GM19467 (cell line): ENCODE data around the gene KCNIP1.

Experiments
- ATAC-seq: cut with Tn5 transposase; IDR thresholded peaks from one replicate; pipeline ENCODE4 v1.9.1; 2021; ENCODE audit warnings: mild to moderate bottlenecking, moderate library complexity; ENCODE audit not compliant: unreplicated experiment

Gene KCNIP1

DNA sequence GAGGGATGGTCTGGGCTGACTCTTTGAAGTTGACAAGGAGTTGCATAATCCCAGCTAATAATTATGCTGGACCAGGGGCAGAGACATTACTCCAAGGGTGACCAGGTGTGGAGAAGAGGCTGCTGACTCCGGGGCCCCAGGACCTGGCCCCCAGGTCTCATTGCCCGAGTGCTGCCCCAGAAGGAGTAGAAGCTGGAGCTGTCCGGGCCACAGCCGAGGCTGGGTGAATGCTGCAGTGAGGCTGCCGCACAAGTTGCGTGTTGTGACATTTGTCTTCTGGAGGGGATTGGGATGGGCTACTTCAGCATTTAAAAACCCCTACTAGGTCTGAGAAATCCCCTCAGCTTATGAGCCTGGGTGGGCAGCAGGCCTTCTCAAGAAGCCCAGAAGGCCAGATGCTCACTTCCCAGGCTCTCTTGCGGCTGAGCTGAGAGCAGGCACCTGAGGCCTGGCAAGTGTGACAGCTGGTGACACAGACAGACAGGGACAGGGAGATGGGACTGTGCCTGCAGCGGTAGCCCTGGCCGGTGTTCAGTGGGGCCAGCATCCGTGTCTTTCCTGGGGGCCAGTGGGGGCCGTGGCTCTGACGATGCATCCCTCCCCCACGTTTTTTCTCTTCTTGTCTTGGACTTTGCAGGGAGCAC, 122.8 kb downstream of the KCNIP1 start:
- ATAC-seq = no peak

DNA sequence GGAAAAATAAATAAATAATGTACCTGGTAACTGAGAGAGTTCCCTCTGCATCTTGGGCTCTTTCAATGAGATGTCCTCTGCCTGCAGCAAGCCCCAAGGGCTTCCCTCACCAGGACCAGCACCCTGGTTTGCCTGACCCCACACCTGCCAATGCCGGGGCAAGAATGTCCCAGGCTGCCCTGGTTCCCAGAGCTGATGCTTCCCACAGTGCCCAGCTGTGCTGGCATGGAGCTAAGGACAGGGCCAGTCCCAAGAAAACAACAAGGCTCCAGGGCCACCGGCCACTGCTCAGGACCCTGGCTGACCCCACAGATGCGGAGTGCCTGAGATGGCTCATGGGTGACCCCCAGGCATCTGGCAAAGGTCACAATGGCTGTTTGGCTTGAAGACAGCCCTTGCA, 123.5 kb downstream of the KCNIP1 start:
- no peak for ATAC-seq

DNA sequence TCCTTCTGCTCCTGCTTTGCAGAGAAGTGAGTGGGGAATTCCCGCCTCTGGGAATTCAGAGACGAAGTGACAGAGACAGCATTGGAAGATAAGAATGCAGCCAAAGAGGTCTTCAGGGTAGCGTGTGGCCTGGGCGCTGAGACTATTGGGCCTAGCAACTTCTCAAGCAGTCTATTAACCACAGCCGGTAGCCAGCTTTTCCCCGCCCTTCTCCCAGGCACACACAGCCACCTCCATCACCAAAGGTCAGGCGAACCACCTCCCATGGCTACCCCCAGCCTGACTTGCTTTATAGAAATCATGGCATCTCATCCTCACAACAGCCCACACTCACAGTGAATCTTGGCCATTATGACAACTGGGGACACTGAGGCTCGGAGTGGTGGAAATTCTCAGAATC, 124.2 kb downstream of the KCNIP1 start:
- no peak for ATAC-seq

DNA sequence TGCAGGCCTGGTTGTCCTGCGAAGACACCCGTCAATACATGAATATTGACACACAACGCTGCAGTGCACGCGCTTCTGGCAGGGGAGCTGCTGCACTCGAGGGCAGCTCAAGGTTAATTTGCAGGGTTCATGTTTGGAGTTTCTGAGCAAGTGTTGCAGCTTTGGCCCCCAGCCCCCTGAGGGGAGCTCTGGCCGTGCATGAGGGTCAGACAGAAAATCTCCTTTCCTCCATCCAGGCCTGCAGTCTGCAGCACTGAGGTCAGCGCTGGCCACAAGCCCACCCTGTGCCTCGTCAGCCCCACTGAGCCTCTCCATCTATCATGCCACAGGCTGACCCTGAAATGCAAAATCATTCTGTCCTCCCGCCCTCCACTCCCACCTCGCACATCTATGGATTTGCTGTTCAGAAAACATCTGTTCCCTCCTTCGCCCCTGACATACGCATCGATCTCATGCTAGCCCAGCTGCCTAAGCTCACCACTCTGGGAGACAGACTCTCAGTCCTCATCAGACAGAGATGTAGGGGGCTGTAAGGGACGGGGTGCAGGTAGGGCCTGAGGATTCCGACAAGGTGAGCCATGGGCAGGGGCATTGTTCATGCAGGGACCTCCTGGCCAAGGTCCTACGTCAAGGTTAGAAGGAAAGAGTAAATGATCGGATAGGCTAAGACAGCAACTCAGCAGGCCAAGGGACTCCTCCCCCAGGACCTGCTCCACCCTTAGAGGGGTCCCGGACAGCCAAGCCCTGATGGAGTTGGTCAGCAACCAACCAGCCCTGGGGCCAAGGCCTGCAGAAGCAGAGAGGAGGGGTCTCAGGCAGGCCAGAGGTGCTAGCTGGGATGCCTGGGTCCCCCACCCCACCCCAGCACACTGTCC, 125.1 kb downstream of the KCNIP1 start:
- ATAC-seq = no peak

DNA sequence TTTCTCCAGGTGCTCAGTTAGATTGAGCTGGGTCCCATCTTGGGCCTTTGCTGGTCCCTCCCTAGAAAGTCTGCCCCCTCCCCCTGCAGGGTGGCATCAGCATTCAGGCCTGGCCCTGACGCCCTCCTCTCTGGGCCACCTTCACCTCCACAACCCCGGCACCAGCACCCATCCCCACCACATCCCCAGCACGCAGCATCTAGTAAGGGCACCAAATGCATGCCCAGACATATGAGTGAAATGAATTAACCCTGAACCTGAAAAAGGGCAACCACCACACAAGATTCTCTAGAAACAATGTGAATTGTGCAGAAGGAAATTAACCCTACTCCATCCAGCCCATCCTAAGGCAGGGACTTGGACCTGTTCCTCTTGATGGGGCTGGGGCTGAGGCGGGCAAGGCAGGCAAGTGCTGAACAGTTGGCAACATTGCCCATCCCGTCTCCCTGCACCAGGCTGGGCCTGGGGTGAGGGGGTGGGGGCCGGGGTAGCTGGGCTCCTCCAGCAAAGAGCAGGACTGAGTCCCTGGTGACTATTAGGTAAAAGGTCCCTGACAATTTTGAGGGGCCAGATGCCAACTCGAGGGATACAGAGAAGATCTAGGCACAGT, 125.9 kb downstream of the KCNIP1 start:
- no peak for ATAC-seq

DNA sequence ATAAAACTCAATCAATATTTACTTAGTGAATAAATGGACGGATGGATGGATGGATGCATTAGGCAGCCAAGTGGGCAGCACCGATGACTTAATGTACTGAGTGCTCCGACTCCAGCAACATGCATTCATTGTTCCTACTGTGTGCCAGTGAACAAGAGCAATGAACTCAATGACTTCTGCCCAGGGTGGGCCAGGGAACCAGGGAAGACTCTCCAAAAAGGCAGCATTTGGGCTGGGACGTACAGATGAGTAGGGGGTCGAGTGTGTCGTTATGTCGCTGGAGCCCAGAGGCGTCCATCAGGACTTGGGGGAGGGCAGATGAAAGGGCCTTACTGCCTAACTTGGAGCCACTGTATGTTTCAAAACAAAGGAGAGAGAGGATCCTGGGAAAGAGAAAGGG, 126.4 kb downstream of the KCNIP1 start:
- no peak for ATAC-seq

DNA sequence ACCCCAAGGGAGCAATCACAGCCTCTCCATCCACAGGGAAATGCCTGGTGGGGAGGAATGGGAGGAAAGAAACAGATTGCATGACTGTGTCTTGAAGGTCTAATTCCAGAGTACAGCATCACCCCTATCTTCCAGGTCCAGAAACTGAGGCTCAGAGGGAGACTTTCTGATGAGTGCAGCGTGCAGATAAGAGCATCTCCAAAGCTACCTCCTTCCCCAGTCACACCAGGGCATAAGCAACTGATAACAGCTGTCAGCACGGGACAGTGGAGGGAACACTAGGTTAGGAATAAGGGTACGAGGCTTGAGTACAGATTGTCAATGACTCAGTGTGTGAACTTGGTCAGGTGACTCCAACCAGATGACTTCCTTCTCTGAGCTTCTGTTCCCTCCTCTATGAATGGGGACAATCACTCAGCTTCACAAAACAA, 126.9 kb downstream of the KCNIP1 start:
- no peak for ATAC-seq

DNA sequence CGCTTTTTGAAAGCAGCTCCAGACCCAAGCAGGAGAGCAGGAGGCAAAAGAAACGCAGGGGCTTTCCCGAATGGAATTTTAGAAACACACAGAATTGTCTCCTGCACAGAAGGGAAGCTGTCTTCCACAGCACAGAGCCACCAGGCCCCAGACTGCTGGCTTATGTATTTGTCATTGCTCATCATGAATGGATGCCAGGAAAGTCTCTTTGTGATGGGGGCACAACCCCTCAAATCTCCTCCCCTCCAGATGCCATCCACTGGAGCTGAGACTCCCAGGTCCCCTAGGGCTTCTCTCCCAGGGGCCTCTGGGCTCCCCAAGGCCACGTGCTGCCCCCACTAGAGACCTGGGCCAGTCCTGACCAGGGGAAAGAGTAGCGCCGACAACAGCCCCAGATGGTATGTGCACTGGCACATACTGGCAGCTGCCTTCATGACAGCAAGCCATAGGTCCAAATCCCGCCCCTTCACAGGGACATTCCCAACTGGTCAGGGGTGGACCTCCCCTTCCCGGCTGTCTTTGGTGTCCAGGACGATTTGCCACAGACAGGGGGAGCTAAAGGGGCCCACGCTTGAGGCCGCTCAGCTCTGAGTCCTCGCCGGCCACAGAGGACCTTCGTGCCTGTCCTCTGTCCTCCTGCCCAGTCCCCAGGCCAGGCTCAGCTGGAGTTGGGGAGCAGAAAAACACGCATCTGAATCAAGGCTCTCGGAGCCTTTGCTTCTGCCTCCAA, 127.8 kb downstream of the KCNIP1 start:
- ATAC-seq = no peak

DNA sequence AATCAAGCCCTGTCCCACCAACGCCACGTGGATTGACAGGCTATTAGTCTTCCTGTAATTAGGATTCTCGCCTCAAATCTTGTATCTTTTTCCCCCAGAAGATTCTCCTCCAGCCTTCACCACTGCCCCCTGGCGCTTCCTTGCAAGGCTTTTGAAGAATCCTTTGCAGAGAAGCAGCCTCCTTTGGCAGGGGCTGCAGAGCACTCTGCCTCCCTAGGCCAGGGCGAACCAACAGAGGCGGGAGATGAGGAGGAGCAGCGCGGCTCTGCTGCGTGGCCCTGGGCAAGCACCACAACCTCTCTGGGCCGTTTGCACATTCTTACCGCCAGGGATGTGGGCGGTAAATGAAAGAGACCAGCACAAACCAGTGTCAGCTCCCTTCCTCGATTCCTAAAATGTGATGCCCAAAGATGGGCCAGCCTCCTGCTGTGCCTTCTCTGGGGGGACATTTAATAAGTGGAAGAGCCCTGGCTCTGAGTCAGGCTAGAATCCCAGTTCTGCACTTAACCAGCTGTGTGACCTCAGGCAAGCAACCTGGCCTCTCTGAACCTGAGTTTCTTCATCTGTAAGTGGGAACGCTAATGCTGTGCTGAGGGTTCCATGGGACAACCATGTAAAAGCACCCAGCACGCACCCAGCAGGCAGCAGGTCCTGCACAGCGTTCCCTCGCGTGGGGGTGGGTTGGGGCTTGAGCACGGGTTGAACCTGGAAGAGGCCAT, 128.6 kb downstream of the KCNIP1 start:
- ATAC-seq = no peak

DNA sequence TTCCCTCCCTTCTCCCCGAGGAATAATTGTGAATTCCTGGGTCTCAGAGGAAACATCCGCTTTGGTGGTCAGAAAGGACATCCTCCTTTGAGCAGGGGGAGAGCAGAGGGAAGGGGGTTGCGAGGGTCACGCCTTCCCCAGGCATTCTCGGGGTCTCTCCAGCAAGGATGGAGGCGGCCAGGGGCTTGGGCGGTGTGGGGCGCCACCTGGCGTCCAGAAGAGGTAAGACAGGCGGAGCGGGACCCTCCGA, 129.1 kb downstream of the KCNIP1 start:
- ATAC-seq = no peak

DNA sequence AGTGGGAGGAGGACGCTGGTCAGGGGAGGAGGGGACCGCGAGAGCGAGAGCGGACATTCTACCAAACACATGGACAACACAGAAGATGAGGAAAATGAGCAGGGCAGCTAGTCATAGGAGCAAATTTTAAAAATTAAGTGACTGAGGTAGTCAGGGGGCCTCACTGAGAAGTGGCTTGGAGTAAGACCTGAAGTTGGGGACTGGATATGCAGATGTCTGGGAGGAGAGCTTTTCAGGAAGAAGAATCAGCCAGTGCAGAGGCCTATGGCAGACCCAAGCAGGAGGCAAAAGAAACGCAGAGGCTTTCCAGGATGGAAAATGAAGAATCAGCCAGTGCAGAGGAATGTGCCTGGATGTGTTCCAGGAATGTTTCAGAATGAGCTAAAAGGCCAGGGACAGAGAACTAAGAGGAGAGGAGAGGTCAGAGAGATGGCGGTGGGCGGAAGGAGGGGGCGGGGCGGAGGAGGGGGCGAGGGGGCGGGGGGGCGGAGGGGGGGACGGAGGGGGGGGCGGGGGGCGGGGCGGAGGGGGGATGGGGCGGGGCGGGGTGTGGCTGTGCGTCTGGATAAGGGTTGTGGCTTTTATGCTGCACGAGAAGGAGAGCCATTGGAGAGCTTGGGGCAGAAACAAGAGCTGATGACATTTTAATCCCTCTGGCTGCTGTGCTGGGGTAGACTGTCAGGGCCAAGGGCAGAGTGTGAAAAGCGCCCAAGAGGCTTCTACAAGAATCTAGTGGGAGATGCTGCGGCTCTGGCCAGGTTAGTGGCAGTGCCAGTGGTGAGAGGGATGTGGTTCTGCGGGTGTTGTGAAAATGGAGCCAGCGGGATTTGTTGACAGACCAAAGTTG, 129.6 kb downstream of the KCNIP1 start:
- ATAC-seq = no peak

DNA sequence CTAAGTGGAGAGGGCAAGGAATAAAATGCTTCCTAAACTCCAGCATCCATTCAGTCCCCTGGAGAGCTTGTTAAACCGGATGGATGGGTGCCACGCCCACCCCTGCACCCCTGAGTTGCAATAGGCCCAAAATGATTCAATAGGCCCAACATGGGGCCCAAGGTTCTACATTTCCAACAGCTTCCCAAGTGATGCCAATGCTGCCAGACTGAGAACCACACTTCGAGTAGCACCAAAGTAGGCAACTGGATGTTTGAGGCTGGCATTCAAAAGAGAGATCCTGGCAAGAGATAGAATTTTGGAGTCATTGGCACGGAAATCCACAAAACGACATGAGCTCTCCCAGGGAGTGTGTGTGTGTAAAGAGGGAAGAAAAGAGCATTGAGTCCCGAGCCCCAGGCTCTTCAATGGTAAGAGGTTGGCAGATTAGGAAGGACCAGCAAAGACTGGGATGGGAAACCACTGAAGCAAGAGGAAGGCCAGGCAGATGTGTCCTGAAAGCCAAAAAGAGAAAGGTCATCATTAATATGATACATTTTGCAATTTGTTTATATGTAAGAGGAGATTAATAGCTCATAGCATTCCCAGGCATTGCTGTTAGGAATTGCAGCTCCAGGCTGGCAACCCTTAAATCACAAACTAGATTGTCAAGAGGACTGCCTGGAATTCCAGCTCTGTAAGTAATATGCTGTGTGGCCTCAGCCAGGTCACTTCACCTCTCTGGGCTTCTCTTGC, 130.6 kb downstream of the KCNIP1 start:
- ATAC-seq = no peak

DNA sequence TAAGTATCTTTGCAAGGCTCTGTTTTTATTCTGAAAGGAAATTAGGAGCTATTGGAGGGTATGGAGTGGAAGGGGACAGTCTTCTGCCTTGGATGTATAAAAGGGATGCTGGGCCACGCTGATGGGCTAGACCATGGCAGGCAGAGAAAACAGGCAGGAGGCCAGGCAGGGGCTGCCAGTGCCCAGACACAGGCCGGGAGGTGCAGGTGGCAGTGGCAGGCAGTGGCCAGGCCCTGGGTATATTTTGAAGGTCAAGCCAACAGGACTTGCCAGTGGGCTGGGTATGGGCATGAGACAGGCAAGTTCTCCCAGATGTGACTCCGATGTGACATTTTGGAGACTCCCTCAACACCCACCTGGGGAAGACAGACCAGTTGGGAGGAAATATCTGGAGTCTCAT, 131.9 kb downstream of the KCNIP1 start:
- ATAC-seq = no peak

DNA sequence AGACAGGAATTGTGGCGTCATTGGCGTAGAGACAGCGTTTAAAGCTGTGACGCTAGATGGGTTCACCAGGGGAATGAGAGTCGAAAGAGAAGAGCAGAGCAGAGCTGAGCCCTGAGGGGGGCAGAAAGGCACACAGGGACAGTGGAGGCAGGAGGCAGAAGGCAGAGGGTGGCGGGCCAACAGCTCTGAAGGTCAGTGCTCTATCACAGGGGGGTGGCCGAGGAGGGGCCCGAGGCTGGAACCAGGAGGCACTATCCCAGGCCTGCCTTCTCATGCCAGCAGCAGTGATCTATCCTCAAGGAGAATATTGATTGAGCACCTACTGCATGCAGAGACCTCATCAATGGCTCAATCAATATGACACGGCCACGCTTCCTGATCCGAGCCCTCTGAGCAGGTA, 132.4 kb downstream of the KCNIP1 start:
- no peak for ATAC-seq

DNA sequence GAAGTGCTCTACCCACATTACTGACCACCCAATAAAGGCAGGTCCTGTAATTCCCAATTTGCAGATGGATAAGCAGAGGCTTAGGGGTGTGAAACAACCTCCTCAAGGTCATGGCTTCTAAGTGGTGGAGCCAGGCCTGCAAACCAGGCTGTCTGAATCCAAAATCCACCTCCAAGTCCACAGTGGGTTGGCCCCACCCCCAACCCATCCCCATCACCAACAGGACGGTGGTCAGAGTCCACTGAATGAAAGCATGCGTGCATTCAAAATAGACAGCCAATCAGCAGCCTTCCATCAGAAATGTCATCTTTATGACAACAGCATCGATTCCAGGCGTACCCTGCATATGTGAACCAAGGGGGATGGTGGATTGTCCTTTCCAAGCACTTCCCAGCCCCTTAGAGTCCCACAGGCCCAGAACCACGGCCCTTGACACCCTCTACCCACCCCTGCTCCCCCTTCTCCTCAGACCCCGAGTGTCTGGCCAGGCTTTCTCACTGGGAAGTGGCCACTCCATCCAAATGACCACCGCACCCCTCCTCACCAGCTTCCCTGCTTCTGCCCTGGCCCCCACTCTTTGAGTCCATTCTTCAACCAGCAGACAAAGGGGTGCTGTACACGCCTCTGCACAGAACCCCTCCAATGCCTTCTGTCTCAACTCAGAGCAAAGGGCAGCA, 133.1 kb downstream of the KCNIP1 start:
- ATAC-seq = no peak

DNA sequence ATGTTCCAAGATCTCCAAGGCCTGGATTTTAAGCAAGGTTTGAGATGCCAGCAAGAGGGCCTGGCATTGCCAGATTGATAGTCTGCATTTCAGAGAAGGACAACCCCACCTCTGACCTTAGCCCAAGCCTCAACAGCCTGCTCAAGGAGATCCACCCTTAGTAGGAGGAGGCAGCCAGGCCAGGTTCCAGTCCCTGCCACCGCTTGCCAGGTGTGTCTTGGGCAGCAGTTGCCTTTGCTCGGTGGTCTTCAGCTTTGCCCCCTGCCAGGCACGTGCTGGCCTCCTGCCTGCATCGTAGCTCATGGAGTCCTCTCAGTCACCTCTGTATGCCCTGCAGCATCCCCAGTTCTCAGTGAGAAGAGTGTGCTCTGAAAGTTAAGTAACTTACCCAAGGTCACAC, 134.2 kb downstream of the KCNIP1 start:
- ATAC-seq = no peak

DNA sequence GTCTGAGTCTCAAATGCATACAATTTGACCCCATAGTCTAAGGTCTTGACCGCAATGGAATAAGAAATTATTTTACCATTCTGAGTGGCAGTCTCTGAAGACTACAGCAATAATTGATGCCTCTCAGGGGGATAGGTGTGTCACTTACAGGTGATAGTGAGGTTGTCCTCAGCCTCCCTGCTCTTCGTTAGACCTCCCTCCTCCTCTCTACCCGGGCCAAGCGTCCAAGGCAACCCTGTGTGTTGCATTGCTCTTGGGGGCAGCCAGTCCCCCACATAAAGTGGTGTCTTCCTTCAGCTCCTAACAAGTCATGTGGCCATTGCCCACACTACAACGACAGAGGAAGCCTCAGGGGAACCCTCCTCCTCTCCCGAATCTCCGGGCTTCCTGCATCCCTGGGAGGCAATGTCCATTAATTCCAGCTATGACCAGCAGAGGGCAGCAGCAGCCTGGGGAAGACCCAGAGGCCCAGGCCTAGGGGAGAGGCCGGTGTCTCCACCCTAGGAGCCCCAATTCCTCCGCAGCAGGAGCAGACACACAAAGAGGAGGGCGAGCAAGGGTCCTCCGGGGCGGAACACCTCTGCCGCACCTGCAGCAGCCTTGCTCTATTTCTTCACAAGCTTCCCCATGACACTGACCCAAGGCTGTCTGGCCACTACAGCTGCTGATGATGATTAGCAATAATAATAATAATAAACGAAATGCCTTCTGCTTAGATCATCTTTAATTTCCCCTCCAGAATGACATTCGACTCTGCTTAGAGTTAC, 134.8 kb downstream of the KCNIP1 start:
- no peak for ATAC-seq
